ENCODE results near the gene DNPH1.

DNPH1 gene

GRCh38 chr6:43246301-43247113 is 17.2 kb upstream of the DNPH1 start:
- DNase-seq (ENCODE audit: low read depth, low spot score): no peak

- DNase-seq (ENCODE audit: low read depth, low spot score): no peak
Measured at GRCh38 chr6:43243664-43244321, 14.5 kb upstream of the DNPH1 start.

GRCh38 chr6:43242908-43243663 is 13.8 kb upstream of the DNPH1 start, which contains the start of gene TTBK1:
Gene TTBK1 (plus strand): TSS chr6:43243481. CDS start chr6:43246661, 3,180 bp downstream.
- peak; percentile 32 for DNase-seq (ENCODE audit: low read depth, low spot score)

GRCh38 chr6:43241446-43241845 is 12.2 kb upstream of the DNPH1 start:
- DNase-seq (ENCODE audit: low read depth, low spot score): no peak

GRCh38 chr6:43240950-43241349 is 11.7 kb upstream of the DNPH1 start:
- DNase-seq (ENCODE audit: low read depth, low spot score): no peak

GRCh38 chr6:43239054-43239453 is 9.8 kb upstream of the DNPH1 start:
- DNase-seq (ENCODE audit: low read depth, low spot score): no peak

GRCh38 chr6:43235841-43236240 is 6.6 kb upstream of the DNPH1 start:
- no peak for DNase-seq (ENCODE audit: low read depth, low spot score)

- DNase-seq (ENCODE audit: low read depth, low spot score): no peak
Measured at GRCh38 chr6:43231735-43232450, 2.6 kb upstream of the DNPH1 start.

- no peak for DNase-seq (ENCODE audit: low read depth, low spot score)
Measured at GRCh38 chr6:43231053-43231452, 1.8 kb upstream of the DNPH1 start.

GRCh38 chr6:43229803-43230620 is 731 bp upstream of the DNPH1 start:
- DNase-seq (ENCODE audit: low read depth, low spot score): no peak

GRCh38 chr6:43226192-43226851 is 3.0 kb downstream of the DNPH1 start:
- no peak for DNase-seq (ENCODE audit: low read depth, low spot score)

GRCh38 chr6:43223175-43223574 is 6.1 kb downstream of the DNPH1 start:
- DNase-seq (ENCODE audit: low read depth, low spot score): no peak

GRCh38 chr6:43222418-43223059 is 6.7 kb downstream of the DNPH1 start:
- DNase-seq (ENCODE audit: low read depth, low spot score): no peak

- peak; percentile 56 for DNase-seq (ENCODE audit: low read depth, low spot score)
Measured at GRCh38 chr6:43221046-43221972, 8.0 kb downstream of the DNPH1 start.

- DNase-seq (ENCODE audit: low read depth, low spot score): no peak
Measured at GRCh38 chr6:43220439-43220951, 8.8 kb downstream of the DNPH1 start.

GRCh38 chr6:43219814-43220213 is 9.5 kb downstream of the DNPH1 start:
- DNase-seq (ENCODE audit: low read depth, low spot score): no peak

- DNase-seq (ENCODE audit: low read depth, low spot score): no peak
Measured at GRCh38 chr6:43219119-43219518, 10.2 kb downstream of the DNPH1 start.

- DNase-seq (ENCODE audit: low read depth, low spot score): no peak
Measured at GRCh38 chr6:43217351-43217750, 11.9 kb downstream of the DNPH1 start.
